ENCODE data around the gene CPTP. TPM values are rescaled to one million over a fixed set of nuclear protein-coding genes. Genes with fewer than 3 reads are reported as not detected.

The CPTP gene
- total RNA-seq, 2 donors from 2014 or later, result 14.3 to 15.7 TPM

GRCh38 chr1:1374589-1374928 is 50.0 kb downstream of the CPTP start:
- Mint-ChIP-seq H3K4me3 (peak overlapping the region; percentile 91), H3K4me1 (peaks cover 11% of the 10 kb centered on the region), H3K27ac (peak overlapping the region; percentile 92), H3K27me3 (no peaks in the 10 kb centered on the region), H3K36me3 (ENCODE audit: low read depth) (peaks cover 2% of the 10 kb centered on the region)
- DNase-seq, result no peak
- H3K9me3 ChIP-seq (ENCODE audit: control insufficient read depth, low read length, poor library complexity, severe bottlenecking), result no peaks in the 10 kb centered on the region
- ATAC-seq, result no peak

GRCh38 chr1:1374929-1375662 is 50.5 kb downstream of the CPTP start, which contains the start of gene AURKAIP1:
Gene AURKAIP1 (minus strand): TSS chr1:1375207. CDS start chr1:1374756, 451 bp downstream.
- Mint-ChIP-seq H3K27ac (peak within 1 kb of the TSS; percentile 92), H3K4me1 (peaks cover 11% of the 10 kb centered on the region), H3K36me3 (ENCODE audit: low read depth) (peaks cover 2% of the 10 kb centered on the region), H3K27me3 (no peaks in the 10 kb centered on the region), H3K4me3 (peak within 1 kb of the TSS; percentile 91)
- DNase-seq (peak; percentile 83 to 90 (median 86)), ATAC-seq (peak; percentile 72)
- no peaks in the 10 kb centered on the region for H3K9me3 ChIP-seq (ENCODE audit: control insufficient read depth, low read length, poor library complexity, severe bottlenecking)

DNA sequence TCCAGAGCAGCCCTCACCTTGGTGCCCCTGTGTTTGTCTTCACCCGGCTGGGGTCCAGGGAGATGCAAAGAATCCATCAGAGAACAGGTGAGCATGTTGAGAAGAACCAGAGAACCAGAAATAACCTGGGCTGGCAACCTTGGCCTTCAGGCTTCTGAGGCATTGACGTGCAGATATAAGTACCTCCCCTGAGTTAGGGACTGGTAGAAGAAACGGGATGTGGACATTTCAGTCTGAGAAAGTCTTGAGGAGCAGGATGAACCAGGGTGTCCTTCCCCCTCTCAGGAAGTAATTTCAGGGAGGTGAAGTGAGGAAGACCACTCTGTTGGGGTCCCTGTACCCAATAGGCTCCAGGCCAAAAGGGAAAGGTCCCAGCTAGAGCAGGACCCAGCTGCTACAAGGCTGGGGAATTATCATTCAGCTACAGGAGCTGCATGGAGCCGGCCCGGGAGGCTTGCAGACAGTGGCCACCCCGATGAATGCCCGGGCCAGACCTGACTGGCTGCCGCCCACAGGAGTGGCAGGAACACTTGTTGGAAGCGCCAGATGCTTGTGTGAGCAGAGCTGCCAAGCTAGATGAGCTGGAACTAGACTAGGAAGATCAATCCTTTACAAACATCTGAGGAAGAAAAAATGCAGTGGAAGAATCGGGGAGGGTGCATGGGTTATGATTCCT is 52.1 kb downstream of the CPTP start:
- Mint-ChIP-seq H3K4me3 (peak overlapping the region; percentile 47), H3K27me3 (no peaks in the 10 kb centered on the region), H3K36me3 (ENCODE audit: low read depth) (peaks cover 2% of the 10 kb centered on the region), H3K4me1 (peaks cover 11% of the 10 kb centered on the region), H3K27ac (peak overlapping the region; percentile 67)
- no peaks in the 10 kb centered on the region for H3K9me3 ChIP-seq (ENCODE audit: control insufficient read depth, low read length, poor library complexity, severe bottlenecking)
- ATAC-seq, result no peak
- no peak for DNase-seq

DNA sequence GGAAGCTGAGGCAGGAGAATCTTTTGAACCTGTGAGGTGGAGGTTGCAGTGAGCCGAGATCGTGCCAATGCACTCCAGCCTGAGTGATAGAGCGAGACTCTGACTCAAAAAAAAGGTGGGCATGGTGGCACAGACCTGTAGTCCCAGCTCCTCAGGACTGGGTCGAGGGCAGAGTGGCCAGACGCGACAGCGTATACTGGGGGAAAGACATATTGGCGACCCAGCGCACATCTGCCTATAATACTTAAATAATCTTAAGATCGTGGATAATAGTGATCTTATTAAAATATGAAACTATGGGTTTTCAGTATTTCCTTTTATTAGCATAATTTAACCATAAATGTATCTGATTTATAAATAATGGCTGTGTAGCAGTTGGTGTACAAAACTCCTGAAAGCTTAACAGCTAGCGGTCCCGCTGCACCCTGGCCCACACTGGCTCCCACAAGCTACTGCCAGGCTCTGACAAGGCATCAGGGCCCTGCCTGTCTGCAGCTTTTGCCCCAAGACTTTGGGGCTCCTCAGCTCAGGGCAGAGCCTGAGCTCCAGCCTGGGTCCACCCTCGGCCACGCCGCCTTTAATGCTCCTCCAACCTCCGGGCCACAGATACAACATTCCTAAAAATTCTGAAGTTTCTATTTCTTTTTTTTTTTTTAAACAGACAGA is 53.1 kb downstream of the CPTP start:
- DNase-seq, result no peak
- Mint-ChIP-seq H3K4me3 (no peak overlapping the region), H3K4me1 (peaks cover 13% of the 10 kb centered on the region), H3K27me3 (no peaks in the 10 kb centered on the region), H3K27ac (peak overlapping the region; percentile 67), H3K36me3 (ENCODE audit: low read depth) (peaks cover 2% of the 10 kb centered on the region)
- ATAC-seq, result no peak
- H3K9me3 ChIP-seq (ENCODE audit: control insufficient read depth, low read length, poor library complexity, severe bottlenecking), result no peaks in the 10 kb centered on the region

Other genes starting within 250 kb of the CPTP start
- gene C1orf159, start 208.7 kb upstream of the CPTP start, total RNA-seq, result 10 to 100 TPM; 13.4 to 17.1 TPM
- gene TTLL10, start 150.9 kb upstream of the CPTP start, total RNA-seq, result 1 to 10 TPM in 1 of 2 donors, under 1 TPM in 1; 0.86 to 2.5 TPM
- gene TNFRSF18, start 118.2 kb upstream of the CPTP start, total RNA-seq, result 10 to 100 TPM; 47.9 to 80.4 TPM
- 100 to 1,000 TPM in 1 of 2 donors, 10 to 100 TPM in 1; 94.7 to 127 TPM for gene TNFRSF4, start 110.6 kb upstream of the CPTP start, total RNA-seq
- gene SDF4, start 92.8 kb upstream of the CPTP start, total RNA-seq, result 100 to 1,000 TPM; 129 to 146 TPM
- 1 to 10 TPM; 8.4 to 9.4 TPM for gene B3GALT6, start 92.6 kb upstream of the CPTP start, total RNA-seq
- 1 to 10 TPM in 1 of 2 donors, under 1 TPM in 1; 0.91 to 2.0 TPM for gene C1QTNF12, start 78.1 kb upstream of the CPTP start, total RNA-seq
- 10 to 100 TPM; 50.6 to 57.7 TPM for gene UBE2J2, start 50.9 kb upstream of the CPTP start, total RNA-seq
- gene SCNN1D, start 44.4 kb upstream of the CPTP start, total RNA-seq, result 1 to 10 TPM; 4.6 to 8.0 TPM
- 10 to 100 TPM; 63.5 to 66.2 TPM for gene ACAP3, start 16.9 kb upstream of the CPTP start, total RNA-seq
- 10 to 100 TPM; 10.6 to 14.9 TPM for gene PUSL1, start 16.2 kb upstream of the CPTP start, total RNA-seq
- 100 to 1,000 TPM; 130 to 132 TPM for gene INTS11, start 142 bp upstream of the CPTP start, total RNA-seq
- gene TAS1R3, start 6.5 kb downstream of the CPTP start, total RNA-seq, result under 1 TPM; 0.72 to 0.96 TPM
- gene DVL1, start 24.6 kb downstream of the CPTP start, total RNA-seq, result 10 to 100 TPM; 41.0 to 45.8 TPM
- 1 to 10 TPM in 1 of 2 donors, under 1 TPM in 1; 0.42 to 1.0 TPM for gene MXRA8, start 33.8 kb downstream of the CPTP start, total RNA-seq
- gene AURKAIP1, start 50.4 kb downstream of the CPTP start, total RNA-seq, result 10 to 100 TPM; 58.3 to 62.6 TPM
- 100 to 1,000 TPM; 231 to 252 TPM for gene CCNL2, start 74.5 kb downstream of the CPTP start, total RNA-seq
- 10 to 100 TPM; 88.0 to 92.1 TPM for gene MRPL20, start 82.5 kb downstream of the CPTP start, total RNA-seq
- not detected for gene ANKRD65, start 96.5 kb downstream of the CPTP start, total RNA-seq
- gene VWA1, start 110.9 kb downstream of the CPTP start, total RNA-seq, result not detected
- 1 to 10 TPM in 1 of 2 donors, under 1 TPM in 1; 0.13 to 2.9 TPM for gene ATAD3C, start 124.9 kb downstream of the CPTP start, total RNA-seq
- gene ATAD3B, start 147.0 kb downstream of the CPTP start, total RNA-seq, result 10 to 100 TPM; 41.7 to 45.1 TPM
- 10 to 100 TPM; 20.3 to 23.3 TPM for gene ATAD3A, start 187.4 kb downstream of the CPTP start, total RNA-seq
- gene TMEM240, start 215.8 kb downstream of the CPTP start, total RNA-seq, result under 1 TPM in 1 of 2 donors, not detected in 1; 0.44 TPM

All from T-helper 17 cell (primary cell).